Hair follicle dermal papilla cell (primary cell): Measurements from ENCODE around the gene MSRB1. TPM values are rescaled to one million over a fixed set of nuclear protein-coding genes. Genes with fewer than 3 reads are reported as not detected.

Experiments
- small RNA-seq: library from RNA; depleted of rRNA; stranded (forward); fragments of <200 nt; gene quantifications from one replicate; pipeline ENCODE3, GENCODE V24; 2012
- total RNA-seq: library from RNA; depleted of rRNA; stranded (reverse); fragments of >200 nt; gene quantifications from 2 replicates; pipeline ENCODE4 v1.2.3, GENCODE V29; 2012

The MSRB1 gene
- total RNA-seq: 15.3 and 24.9 TPM in 2 replicates

GRCh38 chr16:1942810-1943726 lies at the start of gene MSRB1:
Gene MSRB1, minus strand, starts transcription at chr16:1943199. Its CDS starts 43 bp downstream, at chr16:1943156.

GRCh38 chr16:1989209-1990100 lies 46.5 kb upstream of the MSRB1 start, which contains the start of gene SYNGR3:
Gene SYNGR3, plus strand, starts transcription at chr16:1989970. Its CDS starts 133 bp downstream, at chr16:1990103.

GRCh38 chr16:1983544-1984346 lies 40.7 kb upstream of the MSRB1 start, which contains the start of gene GFER:
Gene GFER, plus strand, starts transcription at chr16:1984193. Its CDS starts 26 bp downstream, at chr16:1984219.

GRCh38 chr16:1981398-1981836 lies 38.4 kb upstream of the MSRB1 start, which contains the start of gene NOXO1:
Gene NOXO1, minus strand, starts transcription at chr16:1981469. Its CDS starts 290 bp downstream, at chr16:1981179.

GRCh38 chr16:1971796-1972489 lies 28.9 kb upstream of the MSRB1 start, which contains the start of gene TBL3:
Gene TBL3, plus strand, starts transcription at chr16:1972053. Its CDS starts 112 bp downstream, at chr16:1972165.

GRCh38 chr16:1966460-1966859 lies 23.5 kb upstream of the MSRB1 start, which contains the start of gene RNF151:
Gene RNF151, plus strand, starts transcription at chr16:1966856. Its CDS starts 26 bp downstream, at chr16:1966882.

GRCh38 chr16:1964506-1965395 lies 21.8 kb upstream of the MSRB1 start, which contains the start of gene RPS2:
Gene RPS2, minus strand, starts transcription at chr16:1964826. Its CDS starts 201 bp downstream, at chr16:1964625.

GRCh38 chr16:1959269-1960039 lies 16.5 kb upstream of the MSRB1 start, which contains the start of gene NDUFB10:
Gene NDUFB10, plus strand, starts transcription at chr16:1959538. Its CDS starts 87 bp downstream, at chr16:1959625.

GRCh38 chr16:1918351-1919326 lies 24.4 kb downstream of the MSRB1 start, which contains the start of gene HS3ST6:
Gene HS3ST6, minus strand, starts transcription at chr16:1918415. Its CDS starts 92 bp downstream, at chr16:1918323.

Small RNAs within 50 kb of the gene (small RNA-seq; reads per million reads assigned to genes)
- gene AC005363.2: not detected
- gene SNORA10: not detected
- not detected for gene SNORA64

Other genes with a start within 250 kb of the MSRB1 start
- 66.5 and 67.5 TPM in 2 replicates for gene MAPK8IP3, start 237.0 kb downstream of the MSRB1 start, total RNA-seq
- gene NME3, start 171.7 kb downstream of the MSRB1 start, total RNA-seq: 35.1 and 37.2 TPM in 2 replicates
- 15.7 and 15.9 TPM in 2 replicates for gene EME2, start 170.4 kb downstream of the MSRB1 start, total RNA-seq
- 36.1 and 37.0 TPM in 2 replicates for gene MRPS34, start 170.1 kb downstream of the MSRB1 start, total RNA-seq
- gene SPSB3, start 160.6 kb downstream of the MSRB1 start, total RNA-seq: 28.1 and 30.4 TPM in 2 replicates
- 50.3 and 67.8 TPM in 2 replicates for gene NUBP2, start 160.2 kb downstream of the MSRB1 start, total RNA-seq
- 0.16 and 0.24 TPM in 2 replicates for gene IGFALS, start 149.5 kb downstream of the MSRB1 start, total RNA-seq
- 12.8 and 17.2 TPM in 2 replicates for gene HAGH, start 116.4 kb downstream of the MSRB1 start, total RNA-seq
- gene FAHD1, start 116.0 kb downstream of the MSRB1 start, total RNA-seq: 34.7 and 37.8 TPM in 2 replicates
- 0.61 and 1.1 TPM in 2 replicates for gene MEIOB, start 71.0 kb downstream of the MSRB1 start, total RNA-seq
- 0.16 TPM in 1 of 2 replicates, not detected in the other for gene HS3ST6, start 24.8 kb downstream of the MSRB1 start, total RNA-seq
- not detected in 2 replicates for gene RPL3L, start 11.5 kb upstream of the MSRB1 start, total RNA-seq
- 63.9 and 89.5 TPM in 2 replicates for gene NDUFB10, start 16.3 kb upstream of the MSRB1 start, total RNA-seq
- gene RPS2, start 21.6 kb upstream of the MSRB1 start, total RNA-seq: 1,254 and 1,380 TPM in 2 replicates
- not detected in 2 replicates for gene RNF151, start 23.7 kb upstream of the MSRB1 start, total RNA-seq
- gene TBL3, start 28.9 kb upstream of the MSRB1 start, total RNA-seq: 23.9 and 26.9 TPM in 2 replicates
- 0.12 TPM in 1 of 2 replicates, not detected in the other for gene NOXO1, start 38.3 kb upstream of the MSRB1 start, total RNA-seq
- gene GFER, start 41.0 kb upstream of the MSRB1 start, total RNA-seq: 10.7 and 11.4 TPM in 2 replicates
- 1.1 and 1.9 TPM in 2 replicates for gene SYNGR3, start 46.8 kb upstream of the MSRB1 start, total RNA-seq
- gene ZNF598, start 66.6 kb upstream of the MSRB1 start, total RNA-seq: 30.1 and 30.8 TPM in 2 replicates
- not detected in 2 replicates for gene NPW, start 76.6 kb upstream of the MSRB1 start, total RNA-seq
- gene NHERF2, start 83.7 kb upstream of the MSRB1 start, total RNA-seq: 33.9 and 35.0 TPM in 2 replicates
- 23.6 and 24.7 TPM in 2 replicates for gene NTHL1, start 104.6 kb upstream of the MSRB1 start, total RNA-seq
- gene TSC2, start 104.8 kb upstream of the MSRB1 start, total RNA-seq: 73.8 and 84.7 TPM in 2 replicates
- gene PKD1, start 192.7 kb upstream of the MSRB1 start, total RNA-seq: 179 and 232 TPM in 2 replicates
- gene RAB26, start 205.4 kb upstream of the MSRB1 start, total RNA-seq: 0.61 and 0.97 TPM in 2 replicates
- 60.2 and 78.9 TPM in 2 replicates for gene TRAF7, start 212.6 kb upstream of the MSRB1 start, total RNA-seq